Measurements from ENCODE around the gene GOLGA7B. TPM values are rescaled to one million over a fixed set of nuclear protein-coding genes. Genes with fewer than 3 reads are reported as not detected.

The GOLGA7B gene
- total and polyA plus RNA-seq, 8 donors = 0.17 to 1.9 (median 0.49) TPM

GRCh38 chr10:97879241-97879640, 29.6 kb downstream of the GOLGA7B start:
- Histone ChIP-seq H3K9me3 (no peaks in the 10 kb centered on the region), H3K27ac (no peak overlapping the region), H3K4me1 (no peaks in the 10 kb centered on the region), H3K4me3 (no peak overlapping the region), H3K36me3 (no peaks in the 10 kb centered on the region), H3K27me3 (peaks cover 0 to 11% of the 10 kb centered on the region in 2 donors)
- intact Hi-C loops (cut with DNase I) = no loop called here
- ATAC-seq = no peak
- no peak for DNase-seq
- no peak for TF ChIP-seq CTCF (IDR thresholded peaks at IDR 0.05)

GRCh38 chr10:97880109-97880508, 30.5 kb downstream of the GOLGA7B start:
- no peak overlapping the region for H3K27ac ChIP-seq
- intact Hi-C loops (cut with DNase I) = no loop called here
- H3K9me3 ChIP-seq = no peaks in the 10 kb centered on the region

GRCh38 chr10:97882142-97883091, 32.8 kb downstream of the GOLGA7B start:
- intact Hi-C loops (cut with DNase I) = no loop called here
- Histone ChIP-seq H3K9me3 (no peaks in the 10 kb centered on the region), H3K27me3 (peaks cover 0 to 6% of the 10 kb centered on the region in 2 donors), H3K27ac (no peak overlapping the region), H3K4me3 (no peak overlapping the region), H3K4me1 (no peaks in the 10 kb centered on the region), H3K36me3 (no peaks in the 10 kb centered on the region)
- TF ChIP-seq CTCF (IDR thresholded peaks at IDR 0.05) = no peak
- DNase-seq = peak in 1 of 4 donors; percentile 51
- ATAC-seq = peak; percentile 63

More at GRCh38 chr10:97880109-97880508, 30.5 kb downstream of the GOLGA7B start:
- Histone ChIP-seq H3K36me3 (no peaks in the 10 kb centered on the region), H3K4me1 (no peaks in the 10 kb centered on the region), H3K27me3 (peaks cover 0 to 11% of the 10 kb centered on the region in 2 donors), H3K4me3 (no peak overlapping the region)
- no peak for TF ChIP-seq CTCF (IDR thresholded peaks at IDR 0.05)
- ATAC-seq (no peak), DNase-seq (peak in 1 of 4 donors; percentile 21)

- ATAC-seq (no peak), DNase-seq (no peak)
- no peak overlapping the region for H3K27ac ChIP-seq
- H3K27me3 ChIP-seq = peaks cover 0 to 6% of the 10 kb centered on the region in 2 donors
- H3K36me3 ChIP-seq = no peaks in the 10 kb centered on the region
- no peaks in the 10 kb centered on the region for H3K4me1 ChIP-seq
- no peak overlapping the region for H3K4me3 ChIP-seq
- TF ChIP-seq CTCF (IDR thresholded peaks at IDR 0.05) = no peak
- intact Hi-C loops (cut with DNase I) = no loop called here
- H3K9me3 ChIP-seq = no peaks in the 10 kb centered on the region
These were observed 33.4 kb downstream of the GOLGA7B start for GRCh38 chr10:97883092-97883485.

GRCh38 chr10:97886286-97886685, 36.6 kb downstream of the GOLGA7B start:
- H3K27ac ChIP-seq = peak overlapping the region in 1 of 2 donors; percentile 1
- no peaks in the 10 kb centered on the region for H3K9me3 ChIP-seq
- no peak overlapping the region for H3K4me3 ChIP-seq
- no peaks in the 10 kb centered on the region for H3K36me3 ChIP-seq
- intact Hi-C loops (cut with DNase I) = no loop called here
- H3K27me3 ChIP-seq = peaks cover 0 to 14% of the 10 kb centered on the region in 2 donors
- TF ChIP-seq CTCF (IDR thresholded peaks at IDR 0.05) = no peak
- no peak for ATAC-seq
- DNase-seq = no peak
- H3K4me1 ChIP-seq = no peaks in the 10 kb centered on the region

Data from left lung (tissue), 10 donors.